ENCODE measurements around the gene CLK4. TPM values are rescaled to one million over a fixed set of nuclear protein-coding genes. Genes with fewer than 3 reads are reported as not detected.

The CLK4 gene
- 31.9 TPM for total RNA-seq

DNA sequence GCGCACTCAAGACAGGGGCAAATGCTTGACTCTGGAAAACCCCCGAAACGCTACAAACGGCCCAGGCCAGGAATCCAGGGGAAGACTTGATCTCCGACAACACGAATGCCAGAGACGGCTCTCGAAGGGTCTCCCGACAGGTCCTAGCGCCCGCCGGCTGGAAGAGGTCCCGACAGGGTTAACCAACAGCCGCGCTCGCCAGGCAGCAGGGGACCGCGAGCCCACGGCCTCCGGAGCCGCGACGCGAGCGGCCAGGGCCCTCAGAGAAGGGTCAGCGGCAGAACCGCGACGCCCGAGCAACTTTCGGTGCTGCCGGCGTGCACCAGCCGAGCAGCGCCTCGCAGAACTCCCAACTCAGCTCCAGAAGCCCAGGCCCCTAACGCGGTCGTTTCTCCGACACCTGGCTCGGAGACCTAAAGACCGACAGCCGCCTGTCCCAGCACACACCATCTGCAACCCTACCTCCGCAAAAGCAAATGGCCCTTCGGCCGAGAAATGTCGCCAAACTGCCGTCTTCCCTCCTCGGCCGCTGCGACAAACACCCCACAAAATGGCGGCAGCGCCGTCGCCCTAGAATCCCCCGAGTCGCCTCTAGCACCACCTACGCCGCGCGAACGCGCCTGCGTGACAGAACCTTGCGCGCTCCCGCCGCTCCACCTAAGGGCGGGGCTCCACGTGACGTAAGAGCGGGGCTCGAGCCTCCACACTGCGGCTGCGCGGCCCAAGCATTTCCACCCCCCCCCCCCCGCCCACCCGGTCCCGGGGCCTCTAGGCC is at the start of gene CLK4:
CLK4 (minus strand) TSS at position 567 of the 775 bp plus-strand sequence. CDS start 3,634 bp downstream, outside the sequence.
- TF ChIP-seq POLR2A (IDR thresholded peaks at IDR 0.05) (peak in 1 of 2 donors; percentile 68), POLR2AphosphoS5 (IDR thresholded peaks at IDR 0.05; ENCODE audit: insufficient read depth in 1 of 2, low read depth in 1 of 2) (peak; percentile 83 to 91)
- TF ChIP-seq, protein P1, sequence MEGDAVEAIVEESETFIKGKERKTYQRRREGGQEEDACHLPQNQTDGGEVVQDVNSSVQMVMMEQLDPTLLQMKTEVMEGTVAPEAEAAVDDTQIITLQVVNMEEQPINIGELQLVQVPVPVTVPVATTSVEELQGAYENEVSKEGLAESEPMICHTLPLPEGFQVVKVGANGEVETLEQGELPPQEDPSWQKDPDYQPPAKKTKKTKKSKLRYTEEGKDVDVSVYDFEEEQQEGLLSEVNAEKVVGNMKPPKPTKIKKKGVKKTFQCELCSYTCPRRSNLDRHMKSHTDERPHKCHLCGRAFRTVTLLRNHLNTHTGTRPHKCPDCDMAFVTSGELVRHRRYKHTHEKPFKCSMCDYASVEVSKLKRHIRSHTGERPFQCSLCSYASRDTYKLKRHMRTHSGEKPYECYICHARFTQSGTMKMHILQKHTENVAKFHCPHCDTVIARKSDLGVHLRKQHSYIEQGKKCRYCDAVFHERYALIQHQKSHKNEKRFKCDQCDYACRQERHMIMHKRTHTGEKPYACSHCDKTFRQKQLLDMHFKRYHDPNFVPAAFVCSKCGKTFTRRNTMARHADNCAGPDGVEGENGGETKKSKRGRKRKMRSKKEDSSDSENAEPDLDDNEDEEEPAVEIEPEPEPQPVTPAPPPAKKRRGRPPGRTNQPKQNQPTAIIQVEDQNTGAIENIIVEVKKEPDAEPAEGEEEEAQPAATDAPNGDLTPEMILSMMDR (IDR thresholded peaks at IDR 0.05): no peak
- Histone ChIP-seq H3K9me3 (no peaks in the 10 kb centered on the region), H3K27ac (peak within 1 kb of the TSS; percentile 96), H3K4me3 (peak within 1 kb of the TSS; percentile 87 to 89), H3K4me1 (peaks cover 38% of the 10 kb centered on the region), H3K27me3 (no peaks in the 10 kb centered on the region), H3K36me3 (peaks cover 0 to 14% of the 10 kb centered on the region in 2 donors)
- DNase-seq (ENCODE audit: extremely low spot score in 2 of 2): peak in 1 of 2 donors; percentile 92
- intact Hi-C loops (cut with DNase I): no loop called here

DNA sequence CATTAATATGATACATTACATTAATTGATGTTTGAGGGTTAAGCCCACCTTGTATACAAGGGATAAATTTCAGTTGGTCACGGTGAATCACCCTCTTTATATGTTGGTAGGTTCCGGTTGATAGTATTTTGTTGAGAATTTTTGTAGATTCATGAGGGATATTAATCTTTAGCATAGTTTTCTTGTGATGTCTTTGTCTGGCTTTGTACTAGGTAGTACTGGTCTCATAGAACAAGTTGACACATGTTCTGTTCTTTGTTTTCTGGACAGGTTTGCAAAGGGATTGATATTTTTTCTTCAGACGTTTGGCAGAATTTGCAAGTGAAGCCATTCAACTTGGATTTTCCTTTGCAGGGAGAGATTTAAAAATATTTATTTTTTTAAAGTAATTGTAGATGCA is 49.1 kb upstream of the CLK4 start:
- Histone ChIP-seq H3K36me3 (no peaks in the 10 kb centered on the region), H3K9me3 (no peaks in the 10 kb centered on the region), H3K4me3 (no peak overlapping the region), H3K27me3 (no peaks in the 10 kb centered on the region), H3K4me1 (no peaks in the 10 kb centered on the region), H3K27ac (no peak overlapping the region)
- intact Hi-C loops (cut with DNase I): no loop called here
- no peak for TF ChIP-seq POLR2AphosphoS5 (IDR thresholded peaks at IDR 0.05; ENCODE audit: insufficient read depth in 1 of 2, low read depth in 1 of 2)
- TF ChIP-seq POLR2A (IDR thresholded peaks at IDR 0.05): no peak
- TF ChIP-seq, protein P1 (IDR thresholded peaks at IDR 0.05): no peak
- DNase-seq (ENCODE audit: extremely low spot score in 2 of 2): no peak

DNA sequence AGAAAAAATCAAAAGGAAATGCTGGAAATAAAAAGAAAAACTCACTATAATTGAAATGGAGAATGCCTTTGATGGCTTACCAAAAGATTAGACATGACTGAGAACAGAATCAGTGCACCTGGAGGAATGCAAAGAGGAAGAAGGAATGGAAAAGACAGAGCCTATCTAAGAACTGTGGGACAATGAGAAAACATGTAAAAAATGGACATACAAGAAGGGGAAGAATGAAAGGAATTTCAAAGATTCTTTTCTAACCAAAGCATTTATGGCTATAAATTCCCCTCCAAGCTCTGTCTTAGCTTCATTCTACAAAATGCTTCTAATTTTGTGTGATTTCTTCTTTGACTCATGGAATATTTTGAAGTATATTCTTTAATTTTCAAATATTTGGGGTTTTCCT is 47.5 kb upstream of the CLK4 start:
- Histone ChIP-seq H3K9me3 (no peaks in the 10 kb centered on the region), H3K4me3 (no peak overlapping the region), H3K36me3 (no peaks in the 10 kb centered on the region), H3K27me3 (no peaks in the 10 kb centered on the region), H3K27ac (no peak overlapping the region), H3K4me1 (no peaks in the 10 kb centered on the region)
- TF ChIP-seq POLR2A (IDR thresholded peaks at IDR 0.05) (no peak), POLR2AphosphoS5 (IDR thresholded peaks at IDR 0.05; ENCODE audit: insufficient read depth in 1 of 2, low read depth in 1 of 2) (no peak)
- TF ChIP-seq, protein P1 (IDR thresholded peaks at IDR 0.05): no peak
- intact Hi-C loops (cut with DNase I): no loop called here
- DNase-seq (ENCODE audit: extremely low spot score in 2 of 2): no peak

DNA sequence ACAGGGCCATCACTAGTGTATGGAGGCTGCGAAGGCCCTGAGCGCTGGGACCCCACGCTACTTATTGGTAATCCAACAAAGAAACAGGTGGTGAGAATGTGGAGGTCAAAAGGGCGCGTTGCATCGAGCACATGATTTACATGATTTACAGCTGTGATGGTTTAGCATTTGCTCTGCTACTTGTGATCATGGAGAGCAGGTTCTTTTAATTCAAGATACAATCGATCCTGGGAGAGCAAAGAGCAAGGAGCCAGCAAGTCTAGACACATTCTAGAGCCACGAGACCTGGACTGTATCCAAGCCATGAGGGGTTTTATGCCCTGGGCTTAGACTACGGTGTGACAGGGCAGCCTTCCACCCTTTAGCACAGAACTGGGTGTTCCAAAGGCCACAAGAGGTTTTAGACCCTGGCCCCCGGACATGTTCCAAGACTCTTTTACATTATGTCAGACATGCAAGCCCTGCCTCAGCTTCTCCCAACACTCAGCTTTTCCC is 47.0 kb upstream of the CLK4 start:
- Histone ChIP-seq H3K27ac (no peak overlapping the region), H3K36me3 (no peaks in the 10 kb centered on the region), H3K27me3 (no peaks in the 10 kb centered on the region), H3K4me1 (no peaks in the 10 kb centered on the region), H3K9me3 (no peaks in the 10 kb centered on the region), H3K4me3 (no peak overlapping the region)
- no peak for TF ChIP-seq POLR2A (IDR thresholded peaks at IDR 0.05)
- intact Hi-C loops (cut with DNase I): no loop called here
- DNase-seq (ENCODE audit: extremely low spot score in 2 of 2): no peak

DNA sequence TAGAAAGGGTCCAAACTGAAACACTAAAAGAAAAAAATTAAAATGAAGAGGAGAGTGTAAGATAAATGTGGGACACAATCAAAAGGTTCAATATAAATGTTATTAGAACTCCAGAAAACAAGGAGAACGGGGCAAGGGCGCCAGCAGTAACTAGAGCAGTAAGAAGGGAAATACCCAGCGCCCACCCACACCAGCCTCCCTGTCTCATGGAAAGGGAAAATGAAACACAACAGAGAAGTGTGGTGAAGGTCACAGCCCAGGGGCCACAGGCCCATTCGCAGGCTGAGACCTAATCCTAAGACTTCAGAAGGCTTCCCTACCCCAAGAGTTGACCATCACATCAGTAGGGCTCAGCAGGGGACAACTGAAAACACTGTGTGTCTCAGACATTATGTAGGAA is 45.8 kb upstream of the CLK4 start:
- no peaks in the 10 kb centered on the region for H3K4me1 ChIP-seq
- no peak overlapping the region for H3K4me3 ChIP-seq
- TF ChIP-seq, protein P1 (IDR thresholded peaks at IDR 0.05): no peak
- TF ChIP-seq POLR2AphosphoS5 (IDR thresholded peaks at IDR 0.05; ENCODE audit: insufficient read depth in 1 of 2, low read depth in 1 of 2): no peak
- no peak for TF ChIP-seq POLR2A (IDR thresholded peaks at IDR 0.05)
- no peaks in the 10 kb centered on the region for H3K36me3 ChIP-seq
- no peak overlapping the region for H3K27ac ChIP-seq
- no peaks in the 10 kb centered on the region for H3K27me3 ChIP-seq
- intact Hi-C loops (cut with DNase I): no loop called here
- H3K9me3 ChIP-seq: no peaks in the 10 kb centered on the region
- no peak for DNase-seq (ENCODE audit: extremely low spot score in 2 of 2)

Data from vagina (tissue), 2 donors.